Measurements from ENCODE around the gene TAAR8.
"Not testable (repeated sequence)": the region's sequence is repeated elsewhere in the genome, so short reads cannot be mapped to it uniquely, and the experiment has no call there.

The TAAR8 gene, protein sequence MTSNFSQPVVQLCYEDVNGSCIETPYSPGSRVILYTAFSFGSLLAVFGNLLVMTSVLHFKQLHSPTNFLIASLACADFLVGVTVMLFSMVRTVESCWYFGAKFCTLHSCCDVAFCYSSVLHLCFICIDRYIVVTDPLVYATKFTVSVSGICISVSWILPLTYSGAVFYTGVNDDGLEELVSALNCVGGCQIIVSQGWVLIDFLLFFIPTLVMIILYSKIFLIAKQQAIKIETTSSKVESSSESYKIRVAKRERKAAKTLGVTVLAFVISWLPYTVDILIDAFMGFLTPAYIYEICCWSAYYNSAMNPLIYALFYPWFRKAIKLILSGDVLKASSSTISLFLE

GRCh38 chr6:132552372-132552771 is at the start of gene TAAR8:
Gene TAAR8 (plus strand): TSS chr6:132552672. CDS start chr6:132552693, 21 bp downstream.
- no peak for DNase-seq

GRCh38 chr6:132504757-132505156 is 47.7 kb upstream of the TAAR8 start:
- DNase-seq: no peak

DNA sequence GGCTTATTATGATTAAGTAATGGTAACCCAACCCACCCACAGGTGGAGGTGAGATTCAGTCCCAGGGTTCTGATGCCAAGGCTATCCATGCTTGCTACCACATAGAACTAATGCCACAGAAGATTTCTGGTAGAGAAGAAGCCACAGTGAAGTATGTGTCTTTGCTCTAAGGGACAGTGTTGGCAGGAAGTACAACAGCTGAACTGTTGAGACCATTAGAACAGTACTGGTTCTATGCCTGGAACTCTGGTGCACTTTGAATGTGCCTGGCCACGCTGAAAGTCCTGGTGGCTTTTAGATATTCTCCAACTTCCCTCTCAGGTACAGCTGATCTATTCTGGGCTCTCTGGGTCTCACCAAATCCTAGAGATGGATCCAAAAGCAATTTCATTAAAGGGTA is 47.3 kb upstream of the TAAR8 start:
- DNase-seq: no peak

DNA sequence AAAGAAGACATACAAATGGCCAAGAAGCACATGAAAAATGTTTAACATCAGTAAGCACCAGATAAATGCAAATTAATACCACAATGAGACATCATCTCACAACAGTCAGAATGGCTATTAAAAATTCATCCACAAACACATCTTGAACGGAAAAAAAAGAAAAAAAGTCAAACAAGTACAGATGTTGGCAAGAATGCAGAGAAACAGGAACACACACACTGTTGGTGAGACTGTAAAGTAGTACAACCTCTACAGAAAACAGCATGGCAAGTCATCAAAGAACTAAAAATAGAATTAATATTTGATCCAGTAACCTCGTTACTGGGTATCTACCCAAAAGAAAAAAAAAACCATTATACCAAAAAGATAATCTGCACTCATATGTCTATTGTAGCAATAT is 46.0 kb upstream of the TAAR8 start:
- no peak for DNase-seq

DNA sequence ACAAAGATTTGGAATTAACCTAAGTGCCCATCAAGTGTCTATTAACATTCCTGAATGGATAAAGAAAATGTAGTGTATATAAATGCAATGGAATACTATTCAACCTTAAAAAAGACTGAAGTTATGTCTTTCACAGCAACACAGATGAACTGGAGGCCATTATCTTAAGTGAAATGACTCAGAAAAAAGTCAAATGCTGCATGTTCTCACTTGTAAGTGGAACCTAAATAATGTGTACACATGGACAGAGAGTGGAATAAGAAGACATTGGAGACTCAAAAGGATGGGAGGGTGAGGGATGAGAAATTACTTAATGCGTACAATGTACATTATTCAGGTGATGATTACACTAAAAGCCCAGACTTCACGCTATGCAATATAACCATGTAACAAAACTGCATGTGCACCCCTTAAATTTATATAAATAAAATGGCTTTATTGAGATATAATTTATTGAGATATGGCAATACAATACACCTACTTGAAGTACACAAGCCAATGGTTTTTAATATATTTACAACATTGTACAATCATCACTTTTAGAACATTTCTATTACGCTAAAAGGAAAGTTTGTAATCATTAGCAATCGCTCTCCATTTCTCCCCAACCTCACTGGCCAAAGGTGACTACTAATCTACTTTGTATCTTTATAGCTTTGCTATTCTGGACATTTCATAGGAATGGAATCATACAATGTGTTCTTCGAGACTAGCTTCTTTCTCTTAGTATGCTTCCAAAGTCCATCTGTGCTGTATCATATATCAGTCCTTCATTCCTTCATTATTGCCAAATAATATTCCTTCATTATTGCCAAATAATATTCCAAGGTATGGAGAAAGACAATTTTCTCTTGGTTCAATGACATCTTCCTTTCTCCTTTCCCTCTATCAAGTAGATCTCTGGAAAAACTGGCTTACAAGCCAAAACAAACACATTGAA is 45.3 kb upstream of the TAAR8 start:
- DNase-seq: no peak

- DNase-seq: no peak
These were observed 41.2 kb upstream of the TAAR8 start for GRCh38 chr6:132511210-132511830.

DNA sequence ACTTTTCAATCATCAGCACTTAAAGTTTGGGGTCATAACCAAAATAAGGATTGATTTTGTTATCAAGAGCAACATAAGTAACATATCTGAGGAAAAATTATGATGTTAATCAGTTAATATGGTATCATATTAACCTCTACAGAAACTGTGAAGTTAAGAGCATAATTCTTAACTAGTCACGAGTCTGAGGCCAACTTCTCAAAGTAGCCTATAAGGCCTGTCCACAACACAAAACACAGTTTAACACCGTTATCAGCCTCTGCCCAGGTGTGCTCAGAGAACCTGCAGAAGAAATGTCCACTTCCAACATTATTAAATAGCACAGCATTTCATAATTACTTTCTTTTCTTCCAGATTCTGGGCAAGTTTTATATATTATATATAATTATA is 40.6 kb upstream of the TAAR8 start:
- DNase-seq: no peak

GRCh38 chr6:132512342-132512637 is 40.2 kb upstream of the TAAR8 start:
- no peak for DNase-seq

GRCh38 chr6:132512638-132513632 is 39.5 kb upstream of the TAAR8 start, which contains the start of gene STX7:
Gene STX7 (minus strand): TSS chr6:132513116. CDS start chr6:132503530, 9,586 bp downstream.
- DNase-seq: peak; percentile 89

GRCh38 chr6:132513831-132514545 is 38.5 kb upstream of the TAAR8 start:
- DNase-seq: no peak

GRCh38 chr6:132515386-132515785 is 37.1 kb upstream of the TAAR8 start:
- no peak for DNase-seq

- no peak for DNase-seq
These were observed 31.5 kb upstream of the TAAR8 start for GRCh38 chr6:132520953-132521352.

DNA sequence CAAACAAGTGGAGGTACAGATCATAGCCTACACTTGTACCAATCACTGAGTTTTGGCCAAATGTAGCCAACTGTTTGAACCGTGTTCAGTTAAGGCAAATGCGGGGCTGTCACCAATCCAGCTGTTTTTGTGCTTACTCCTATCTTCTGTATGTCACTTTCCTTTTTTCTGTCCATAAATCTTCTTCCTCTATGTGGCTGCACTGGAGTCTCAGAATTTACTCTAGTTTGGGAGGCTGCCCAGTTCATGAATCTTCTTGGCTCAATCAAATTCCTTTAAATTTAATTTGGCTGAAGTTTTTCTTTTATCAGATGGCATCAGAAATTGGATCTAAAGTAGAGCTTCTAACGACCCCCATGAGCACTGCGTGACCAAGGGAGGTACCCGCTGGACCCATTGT is 27.8 kb upstream of the TAAR8 start:
- no peak for DNase-seq

DNA sequence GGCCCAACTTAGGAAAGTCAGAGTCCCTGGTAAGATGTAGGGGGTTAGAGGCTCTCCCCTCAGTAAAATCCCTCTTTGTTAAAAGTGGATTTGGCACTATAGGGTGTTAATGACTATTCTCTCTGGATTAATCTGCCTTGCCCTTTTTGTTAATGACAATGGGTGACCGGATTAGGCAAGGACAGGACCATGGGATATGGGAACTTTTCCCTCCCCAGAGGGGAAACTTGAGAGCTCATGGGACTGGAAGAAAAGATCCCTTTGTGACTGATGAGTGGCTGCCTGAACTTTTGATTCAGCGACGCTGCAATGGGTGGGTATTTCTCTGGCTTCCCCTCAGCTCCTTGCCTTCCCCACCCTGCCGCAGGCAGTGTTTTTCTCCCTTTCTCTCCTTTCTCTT is 26.6 kb upstream of the TAAR8 start:
- no peak for DNase-seq

GRCh38 chr6:132526461-132526860 is 26.0 kb upstream of the TAAR8 start:
- DNase-seq: no peak

DNA sequence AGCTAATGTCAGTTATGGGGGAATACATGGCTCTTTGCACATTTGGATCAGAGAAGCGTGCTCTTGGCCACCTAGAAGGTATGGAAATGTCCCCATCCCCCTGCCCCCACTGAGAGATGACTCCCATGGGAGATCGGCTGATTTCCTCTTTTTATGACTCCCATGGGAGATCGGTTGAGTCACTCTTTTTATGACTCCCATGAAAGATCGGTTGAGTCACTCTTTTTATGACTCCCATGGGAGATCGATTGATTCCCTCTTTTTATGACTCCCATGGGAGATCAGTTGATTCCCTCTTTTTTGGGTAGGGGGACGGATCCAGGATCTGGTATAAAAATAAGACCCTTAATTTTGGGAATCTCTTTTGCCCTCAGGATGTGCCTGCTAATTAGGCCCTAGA is 24.7 kb upstream of the TAAR8 start:
- DNase-seq: no peak

DNA sequence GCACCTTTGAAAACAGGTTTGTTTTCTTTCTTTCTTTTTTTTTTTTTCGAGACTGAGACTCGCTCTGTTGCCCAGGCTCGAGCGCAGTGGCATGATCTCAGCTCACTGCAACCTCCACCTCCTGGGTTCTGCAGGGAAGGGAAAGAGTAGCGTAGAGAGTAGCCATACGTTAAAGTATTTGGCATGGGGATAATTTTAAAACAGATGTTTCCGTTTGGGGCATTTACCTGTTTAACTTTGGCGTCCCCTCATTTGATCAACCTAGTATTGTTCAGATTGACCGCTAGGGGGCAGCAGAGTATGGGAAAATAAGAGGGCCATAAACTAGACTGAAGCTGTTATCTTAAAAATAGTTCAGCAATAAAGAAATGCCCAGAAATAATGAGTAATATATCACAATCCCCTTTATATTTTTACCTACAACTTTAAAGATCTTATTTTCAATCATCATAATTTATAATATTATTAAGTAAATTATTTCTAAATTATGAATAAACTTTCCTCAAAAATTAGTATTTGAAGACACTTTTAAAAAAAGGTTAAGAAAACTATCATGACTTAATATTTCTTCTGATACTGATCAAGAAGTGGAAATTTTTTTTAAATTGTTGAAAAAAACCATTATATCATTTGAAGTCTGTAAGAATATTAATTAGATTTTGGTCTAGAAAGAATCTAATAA is 22.0 kb upstream of the TAAR8 start:
- peak; percentile 80 for DNase-seq

DNA sequence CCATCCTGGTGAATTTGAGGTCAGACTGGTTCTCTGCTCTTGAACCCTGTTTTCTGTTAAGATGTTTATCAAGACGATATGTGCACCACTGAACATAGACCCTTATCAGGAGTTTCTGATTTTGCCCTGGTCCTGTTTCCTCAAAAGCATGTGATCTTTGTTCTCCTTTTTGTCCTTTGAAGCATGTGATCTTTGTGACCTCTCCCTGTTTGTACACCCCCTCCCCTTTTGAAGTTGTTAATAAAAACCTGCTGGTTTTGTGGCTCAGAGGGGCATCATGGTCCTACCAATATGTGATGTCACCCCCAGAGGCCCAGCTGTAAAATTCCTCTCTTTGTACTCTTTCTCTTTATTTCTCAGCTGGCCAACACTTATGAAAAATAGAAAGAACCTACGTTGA is 17.9 kb upstream of the TAAR8 start:
- not testable (repeated sequence) for DNase-seq

- no peak for DNase-seq
These were observed 15.3 kb upstream of the TAAR8 start for GRCh38 chr6:132537145-132537544.

DNA sequence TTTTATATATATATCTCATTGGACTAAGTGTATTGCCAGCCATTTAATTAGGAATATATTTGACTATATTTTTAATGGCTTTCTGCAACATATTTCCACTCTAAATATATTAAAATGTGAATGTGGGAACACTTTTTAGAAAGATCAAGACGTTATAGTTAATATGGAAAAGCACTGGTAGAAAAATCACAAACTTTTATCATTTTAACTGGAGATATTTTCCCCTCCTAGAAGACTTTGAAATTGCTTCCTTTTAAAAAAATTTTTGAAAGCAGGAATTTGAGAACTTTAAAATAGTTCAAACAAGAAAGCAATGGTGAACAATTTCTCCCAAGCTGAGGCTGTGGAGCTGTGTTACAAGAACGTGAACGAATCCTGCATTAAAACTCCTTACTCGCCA is 14.5 kb upstream of the TAAR8 start, which contains the start of gene TAAR9:
TAAR9 (plus strand) TSS at position 301 of the 400 bp plus-strand sequence; CDS start at position 314, 13 bp downstream.
- DNase-seq: no peak

DNA sequence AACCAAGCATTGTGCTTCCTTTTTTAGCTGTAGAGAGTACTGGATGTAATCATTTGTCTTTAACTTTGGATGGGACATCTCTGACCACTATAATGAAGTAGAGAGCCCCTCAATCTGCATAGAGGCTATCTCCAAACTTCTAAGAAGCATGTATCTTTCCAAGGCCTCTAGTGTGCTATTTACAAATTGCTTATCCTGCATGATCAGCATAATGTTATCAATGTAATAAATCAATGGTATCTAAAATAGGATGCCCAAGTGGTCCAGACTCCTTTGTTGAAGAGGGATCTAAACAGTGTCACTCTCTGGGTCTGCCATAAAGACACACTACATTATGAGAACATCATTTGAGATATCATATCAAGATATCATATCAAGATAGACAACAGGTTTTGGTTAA is 7.6 kb upstream of the TAAR8 start:
- no peak for DNase-seq
